ENCODE results near the gene TOMM22. TPM values are rescaled to one million over a fixed set of nuclear protein-coding genes. Genes with fewer than 3 reads are reported as not detected.

Gene TOMM22
- total RNA-seq, 1 donor from 2014 or later: 42.2 TPM

DNA sequence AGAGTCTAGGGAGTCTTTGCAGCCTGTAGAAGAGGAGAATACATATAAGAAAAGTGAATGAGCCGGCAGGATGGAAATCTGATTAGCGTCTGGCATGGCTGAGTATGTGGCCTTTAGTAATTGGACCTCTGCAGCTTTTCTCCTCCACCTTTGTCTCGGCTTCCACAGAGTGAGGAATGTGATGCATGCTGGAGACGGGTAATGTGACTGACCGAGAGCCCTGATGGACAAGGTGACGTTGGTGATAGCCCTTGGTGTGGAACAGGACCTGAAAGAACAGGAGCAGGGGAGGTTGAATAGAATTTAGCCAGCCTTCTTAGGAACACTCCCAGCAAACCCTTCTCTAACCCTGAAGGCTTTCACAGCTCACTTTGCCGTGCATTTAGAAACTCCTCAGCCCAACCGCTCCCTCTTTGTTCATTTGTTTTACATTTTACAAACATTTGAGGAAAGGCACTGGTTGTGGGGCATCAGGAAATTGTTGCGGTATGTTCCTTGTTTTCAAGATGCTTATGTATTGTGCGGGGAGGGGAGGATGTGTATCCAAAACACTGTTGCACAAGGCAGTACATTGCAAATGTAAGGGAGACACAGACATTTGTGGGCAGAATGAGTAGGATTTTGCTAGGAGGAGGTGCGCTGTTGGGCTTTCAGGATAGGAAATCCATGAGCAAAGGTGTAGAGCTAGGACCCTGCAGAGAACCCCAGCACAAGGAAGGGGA is 30.9 kb downstream of the TOMM22 start:
- H3K9me3 ChIP-seq: no peaks in the 10 kb centered on the region
- peak overlapping the region; percentile 13 for H3K27ac ChIP-seq
- intact Hi-C loops (cut with DNase I): no loop called here
- H3K36me3 ChIP-seq: peaks cover 47% of the 10 kb centered on the region
- ATAC-seq: no peak
- TF ChIP-seq, protein P1, sequence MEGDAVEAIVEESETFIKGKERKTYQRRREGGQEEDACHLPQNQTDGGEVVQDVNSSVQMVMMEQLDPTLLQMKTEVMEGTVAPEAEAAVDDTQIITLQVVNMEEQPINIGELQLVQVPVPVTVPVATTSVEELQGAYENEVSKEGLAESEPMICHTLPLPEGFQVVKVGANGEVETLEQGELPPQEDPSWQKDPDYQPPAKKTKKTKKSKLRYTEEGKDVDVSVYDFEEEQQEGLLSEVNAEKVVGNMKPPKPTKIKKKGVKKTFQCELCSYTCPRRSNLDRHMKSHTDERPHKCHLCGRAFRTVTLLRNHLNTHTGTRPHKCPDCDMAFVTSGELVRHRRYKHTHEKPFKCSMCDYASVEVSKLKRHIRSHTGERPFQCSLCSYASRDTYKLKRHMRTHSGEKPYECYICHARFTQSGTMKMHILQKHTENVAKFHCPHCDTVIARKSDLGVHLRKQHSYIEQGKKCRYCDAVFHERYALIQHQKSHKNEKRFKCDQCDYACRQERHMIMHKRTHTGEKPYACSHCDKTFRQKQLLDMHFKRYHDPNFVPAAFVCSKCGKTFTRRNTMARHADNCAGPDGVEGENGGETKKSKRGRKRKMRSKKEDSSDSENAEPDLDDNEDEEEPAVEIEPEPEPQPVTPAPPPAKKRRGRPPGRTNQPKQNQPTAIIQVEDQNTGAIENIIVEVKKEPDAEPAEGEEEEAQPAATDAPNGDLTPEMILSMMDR (IDR thresholded peaks at IDR 0.05): no peak
- peaks cover 59% of the 10 kb centered on the region for H3K4me1 ChIP-seq
- no peaks in the 10 kb centered on the region for H3K27me3 ChIP-seq (ENCODE audit: low read depth)
- H3K4me3 ChIP-seq: no peak overlapping the region
- DNase-seq: no peak

- Histone ChIP-seq H3K4me3 (no peak overlapping the region), H3K27me3 (ENCODE audit: low read depth) (no peaks in the 10 kb centered on the region), H3K9me3 (no peaks in the 10 kb centered on the region), H3K36me3 (peaks cover 57% of the 10 kb centered on the region), H3K4me1 (peaks cover 56% of the 10 kb centered on the region), H3K27ac (no peak overlapping the region)
- no peak for ATAC-seq
- intact Hi-C loops (cut with DNase I): no loop called here
- DNase-seq: no peak
- TF ChIP-seq, protein P1 (IDR thresholded peaks at IDR 0.05): no peak
Measured at GRCh38 chr22:38713921-38714320, 32.2 kb downstream of the TOMM22 start.

GRCh38 chr22:38715176-38715764 is 33.5 kb downstream of the TOMM22 start:
- intact Hi-C loops (cut with DNase I): no loop called here
- ATAC-seq (peak; percentile 23 to 50), DNase-seq (no peak)
- Histone ChIP-seq H3K4me1 (peaks cover 50% of the 10 kb centered on the region), H3K27ac (no peak overlapping the region), H3K9me3 (no peaks in the 10 kb centered on the region), H3K4me3 (no peak overlapping the region), H3K27me3 (ENCODE audit: low read depth) (no peaks in the 10 kb centered on the region), H3K36me3 (peaks cover 51% of the 10 kb centered on the region)
- TF ChIP-seq, protein P1 (IDR thresholded peaks at IDR 0.05): no peak

- H3K27ac ChIP-seq: no peak overlapping the region
- intact Hi-C loops (cut with DNase I): no loop called here
- DNase-seq: no peak
- ATAC-seq: no peak
- no peaks in the 10 kb centered on the region for H3K9me3 ChIP-seq
- TF ChIP-seq, protein P1 (IDR thresholded peaks at IDR 0.05): no peak
- peaks cover 50% of the 10 kb centered on the region for H3K4me1 ChIP-seq
- H3K27me3 ChIP-seq (ENCODE audit: low read depth): no peaks in the 10 kb centered on the region
- no peak overlapping the region for H3K4me3 ChIP-seq
- peaks cover 49% of the 10 kb centered on the region for H3K36me3 ChIP-seq
Measured at GRCh38 chr22:38715852-38716251, 34.1 kb downstream of the TOMM22 start.

- peaks cover 52% of the 10 kb centered on the region for H3K36me3 ChIP-seq
- H3K4me1 ChIP-seq: peaks cover 50% of the 10 kb centered on the region
- DNase-seq: no peak
- H3K9me3 ChIP-seq: no peaks in the 10 kb centered on the region
- TF ChIP-seq, protein P1 (IDR thresholded peaks at IDR 0.05): no peak
- no peak for ATAC-seq
- no peak overlapping the region for H3K4me3 ChIP-seq
- H3K27me3 ChIP-seq (ENCODE audit: low read depth): no peaks in the 10 kb centered on the region
- intact Hi-C loops (cut with DNase I): no loop called here
- H3K27ac ChIP-seq: no peak overlapping the region
Measured at GRCh38 chr22:38716271-38716670, 34.5 kb downstream of the TOMM22 start.

All from lower lobe of right lung (tissue), 2 donors.